NT2/D1 (cell line): ENCODE measurements around the gene ATP6V0E1.

ENCODE experiments used
- DNase-seq: peaks from one replicate; pipeline ENCODE4 v3.0.0-alpha.2; 2011; ENCODE audit warnings: low read depth, low spot score
- H3K27me3 ChIP-seq: 2 replicates; pipeline ENCODE4 v1.6.0; 2011; ENCODE audit warnings: mild to moderate bottlenecking; ENCODE audit not compliant: insufficient read length, insufficient read depth
- H3K36me3 ChIP-seq: 2 replicates; pipeline ENCODE4 v1.6.1; 2011; ENCODE audit warnings: mild to moderate bottlenecking, low read length, mixed read lengths; ENCODE audit not compliant: insufficient read depth, insufficient read length
- H3K4me1 ChIP-seq: 2 replicates; pipeline ENCODE4 v1.5.1; 2011; ENCODE audit not compliant: insufficient read depth, insufficient read length
- H3K4me3 ChIP-seq: 2 replicates; pipeline ENCODE4 v1.5.1; 2011; ENCODE audit warnings: low read depth; ENCODE audit not compliant: insufficient read length
- H3K9ac ChIP-seq: 2 replicates; pipeline ENCODE4 v1.6.0; 2011; ENCODE audit warnings: low read depth; ENCODE audit not compliant: insufficient read length
- H3K9me3 ChIP-seq: 2 replicates; pipeline ENCODE4 v1.5.1; 2011; ENCODE audit warnings: mild to moderate bottlenecking, low read length; ENCODE audit not compliant: insufficient read depth
- SUZ12 ChIP-seq: IDR thresholded peaks from 2 replicates; pipeline ENCODE4 v1.6.1; 2011; ENCODE audit not compliant: insufficient read length, insufficient read depth; ENCODE audit errors: extremely low read depth
- YY1 ChIP-seq: IDR thresholded peaks from 2 replicates; pipeline ENCODE4 v1.6.1; 2011; ENCODE audit not compliant: insufficient read length, insufficient read depth
- ZNF274 ChIP-seq: IDR thresholded peaks from 2 replicates; pipeline ENCODE4 v1.6.1; 2011; ENCODE audit warnings: mild to moderate bottlenecking, low read depth, low read length

ATP6V0E1 gene

DNA sequence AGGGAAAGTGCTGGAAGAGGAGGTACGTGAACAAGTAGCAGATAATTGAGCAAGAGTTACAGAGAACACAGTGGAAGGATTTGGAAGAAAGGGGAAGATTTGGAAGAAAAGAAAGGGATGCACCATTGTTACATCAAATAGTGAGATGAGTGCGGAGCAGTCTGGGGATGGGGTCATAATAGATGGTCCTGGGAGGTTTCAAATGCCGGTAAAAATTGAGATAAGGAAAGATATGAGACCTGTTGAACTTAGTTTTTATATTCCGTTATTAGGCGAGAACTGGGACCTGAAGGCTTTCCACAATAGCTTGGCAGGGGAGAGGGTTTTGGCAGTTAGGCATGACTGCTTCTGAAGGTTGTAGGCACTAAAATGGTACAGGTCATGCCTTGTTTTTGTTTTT, 20.9 kb downstream of the ATP6V0E1 start:
- DNase-seq = no peak
- no peaks in the 10 kb centered on the region for H3K4me1 ChIP-seq
- H3K27me3 ChIP-seq = no peaks in the 10 kb centered on the region
- H3K9ac ChIP-seq = no peak overlapping the region
- H3K36me3 ChIP-seq = peaks cover 1% of the 10 kb centered on the region
- TF ChIP-seq YY1 = no peak
- no peak for TF ChIP-seq SUZ12
- TF ChIP-seq ZNF274 = no peak
- H3K4me3 ChIP-seq = no peak overlapping the region
- H3K9me3 ChIP-seq = no peaks in the 10 kb centered on the region

- DNase-seq = no peak
- H3K4me1 ChIP-seq = peaks cover 3% of the 10 kb centered on the region
- H3K4me3 ChIP-seq = no peak overlapping the region
- no peak overlapping the region for H3K9ac ChIP-seq
- no peaks in the 10 kb centered on the region for H3K27me3 ChIP-seq
- TF ChIP-seq YY1 (no peak), SUZ12 (no peak), ZNF274 (no peak)
- H3K9me3 ChIP-seq = no peaks in the 10 kb centered on the region
- H3K36me3 ChIP-seq = peaks cover 2% of the 10 kb centered on the region
Measured at GRCh38 chr5:173010021-173010420, 26.4 kb downstream of the ATP6V0E1 start.

DNA sequence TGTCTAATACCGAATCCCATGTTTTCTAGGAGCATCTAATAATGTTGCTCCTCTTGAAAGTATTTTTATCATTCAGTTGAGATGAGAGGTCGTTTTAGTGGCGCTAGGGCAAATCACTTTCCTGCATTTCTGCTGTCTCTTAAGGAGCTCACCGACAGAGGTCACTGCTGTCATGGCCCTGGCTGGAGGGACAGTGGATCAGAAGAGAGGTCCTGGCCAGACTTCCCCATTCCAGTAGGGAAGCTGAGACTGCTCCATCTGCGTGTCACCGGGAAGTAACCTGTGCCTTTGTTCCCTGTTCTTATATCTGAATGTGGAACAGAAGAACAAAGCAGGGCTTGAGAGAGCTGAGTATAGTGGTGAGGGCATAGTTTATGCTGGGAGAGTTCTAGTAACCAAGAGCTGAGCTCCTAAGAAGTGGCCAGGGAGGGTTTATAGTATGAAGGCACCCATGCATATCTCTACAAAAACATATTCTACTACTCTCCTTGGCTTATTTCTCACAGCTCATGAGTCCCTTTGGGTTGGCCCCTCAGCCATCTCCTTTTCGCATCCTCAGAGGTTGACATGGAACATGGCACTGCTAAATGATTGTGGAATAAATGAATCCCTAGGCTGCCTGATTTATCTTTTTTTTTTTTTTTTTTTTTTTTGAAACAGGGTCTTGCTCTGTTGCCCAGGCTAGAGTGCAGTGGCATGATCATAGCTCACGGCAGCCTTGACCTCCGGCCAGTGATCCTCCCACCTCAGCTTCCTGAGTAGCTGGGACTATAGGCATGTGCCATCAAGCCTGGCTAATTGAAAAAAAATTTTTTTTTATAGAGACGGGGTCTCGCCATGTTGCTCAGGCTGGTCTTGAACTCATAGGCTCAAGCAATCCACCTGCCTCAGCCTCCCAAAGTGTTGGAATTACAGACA, 27.2 kb downstream of the ATP6V0E1 start:
- DNase-seq = no peak
- TF ChIP-seq SUZ12 = no peak
- TF ChIP-seq ZNF274 = no peak
- TF ChIP-seq YY1 = no peak
- peaks cover 3% of the 10 kb centered on the region for H3K4me1 ChIP-seq
- no peak overlapping the region for H3K4me3 ChIP-seq
- H3K9me3 ChIP-seq = no peaks in the 10 kb centered on the region
- peaks cover 2% of the 10 kb centered on the region for H3K36me3 ChIP-seq
- no peak overlapping the region for H3K9ac ChIP-seq
- H3K27me3 ChIP-seq = no peaks in the 10 kb centered on the region

DNA sequence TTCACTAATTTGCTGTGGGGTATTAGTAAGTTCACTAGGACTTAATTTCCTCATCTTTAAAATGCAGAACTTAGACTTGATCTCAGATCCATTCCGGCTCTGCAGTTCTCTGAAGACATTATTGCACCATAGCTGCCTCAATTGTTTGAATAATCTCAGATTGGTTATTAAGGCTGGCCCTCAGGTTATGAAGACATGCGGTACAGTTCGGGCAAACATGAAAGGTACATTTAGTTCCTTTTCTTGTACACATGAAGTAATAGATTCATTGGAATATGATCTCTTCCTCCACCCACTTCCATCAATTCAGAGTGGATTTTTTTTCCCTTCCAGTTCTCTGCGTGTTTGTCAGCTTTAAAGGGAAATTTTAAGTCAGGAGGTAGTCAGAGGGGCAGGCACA, 28.0 kb downstream of the ATP6V0E1 start:
- no peak overlapping the region for H3K4me3 ChIP-seq
- H3K36me3 ChIP-seq = peaks cover 2% of the 10 kb centered on the region
- TF ChIP-seq SUZ12 (no peak), ZNF274 (no peak), YY1 (no peak)
- DNase-seq = no peak
- peaks cover 6% of the 10 kb centered on the region for H3K4me1 ChIP-seq
- H3K27me3 ChIP-seq = no peaks in the 10 kb centered on the region
- no peaks in the 10 kb centered on the region for H3K9me3 ChIP-seq
- H3K9ac ChIP-seq = no peak overlapping the region

DNA sequence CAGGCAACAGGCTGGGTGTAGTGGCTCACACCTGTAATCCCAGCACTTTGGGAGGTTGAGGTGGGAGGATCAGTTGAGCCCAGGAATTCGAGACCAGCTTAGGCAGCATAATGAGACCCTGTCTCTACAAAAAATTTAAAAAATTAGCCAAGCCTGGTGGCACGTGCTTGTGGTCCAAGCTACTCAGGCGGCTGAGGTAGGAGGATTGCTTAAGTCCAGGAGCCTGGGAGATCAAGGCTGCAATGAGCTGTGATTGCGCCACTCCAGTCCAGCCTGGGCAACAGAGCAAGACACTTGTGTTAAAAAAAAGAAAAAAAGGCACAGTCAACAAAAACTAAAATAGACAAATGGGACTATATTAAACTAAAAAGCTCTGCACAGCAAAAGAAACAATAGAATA, 29.3 kb downstream of the ATP6V0E1 start:
- TF ChIP-seq ZNF274 (no peak), YY1 (no peak)
- DNase-seq = no peak
- Histone ChIP-seq H3K9ac (no peak overlapping the region), H3K9me3 (no peaks in the 10 kb centered on the region), H3K4me3 (no peak overlapping the region), H3K4me1 (peaks cover 6% of the 10 kb centered on the region), H3K27me3 (no peaks in the 10 kb centered on the region), H3K36me3 (peaks cover 2% of the 10 kb centered on the region)

DNA sequence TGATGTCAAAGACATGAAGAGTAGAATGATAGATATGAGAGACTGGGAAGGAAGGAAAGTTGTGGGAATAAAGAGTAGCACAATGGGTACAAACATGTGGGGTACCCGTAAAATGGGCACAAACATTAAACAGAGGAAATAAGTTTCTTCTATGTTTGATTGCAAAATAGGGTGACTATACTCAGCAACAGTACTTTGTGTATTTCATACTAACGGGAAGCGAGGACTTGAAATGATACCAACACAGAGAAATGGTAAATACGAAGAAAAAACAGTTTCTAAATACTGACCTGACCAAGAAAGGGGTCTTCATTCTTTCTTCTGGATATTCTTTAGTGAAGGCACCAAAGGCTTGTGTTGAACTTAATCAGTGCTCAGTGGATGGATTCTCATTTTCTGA, 31.1 kb downstream of the ATP6V0E1 start:
- no peak overlapping the region for H3K9ac ChIP-seq
- no peak for DNase-seq
- no peak for TF ChIP-seq YY1
- no peak for TF ChIP-seq ZNF274
- no peak for TF ChIP-seq SUZ12
- H3K9me3 ChIP-seq = no peaks in the 10 kb centered on the region
- H3K27me3 ChIP-seq = no peaks in the 10 kb centered on the region
- H3K36me3 ChIP-seq = peaks cover 6% of the 10 kb centered on the region
- H3K4me1 ChIP-seq = peaks cover 6% of the 10 kb centered on the region
- no peak overlapping the region for H3K4me3 ChIP-seq

DNA sequence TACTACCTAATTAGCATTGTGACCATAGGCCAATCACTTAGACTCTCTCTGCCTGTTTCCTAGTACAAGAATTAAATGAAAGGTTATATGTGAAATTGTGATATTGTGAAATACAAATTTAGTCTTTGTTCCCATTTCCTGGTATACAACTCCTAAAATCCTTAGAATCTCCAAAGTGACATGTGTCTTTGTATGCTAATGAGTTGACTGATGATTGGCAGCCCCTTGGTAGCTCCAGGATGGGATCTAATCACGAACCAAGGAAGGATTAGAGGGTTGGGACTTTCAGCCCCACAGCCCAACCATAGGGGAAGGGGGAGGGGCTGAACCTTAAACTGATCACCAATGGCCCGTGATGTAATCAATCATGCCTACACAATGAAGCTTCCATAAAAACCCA, 31.6 kb downstream of the ATP6V0E1 start:
- no peaks in the 10 kb centered on the region for H3K27me3 ChIP-seq
- H3K9ac ChIP-seq = no peak overlapping the region
- H3K9me3 ChIP-seq = no peaks in the 10 kb centered on the region
- no peak for DNase-seq
- no peak overlapping the region for H3K4me3 ChIP-seq
- H3K36me3 ChIP-seq = peaks cover 11% of the 10 kb centered on the region
- peaks cover 6% of the 10 kb centered on the region for H3K4me1 ChIP-seq
- no peak for TF ChIP-seq SUZ12
- TF ChIP-seq YY1 = no peak
- TF ChIP-seq ZNF274 = no peak
